COLO829 (cell line): ENCODE results near the gene NCLN.
"Not testable (repeated sequence)": the region's sequence is repeated elsewhere in the genome, so short reads cannot be mapped to it uniquely, and the experiment has no call there.

Experiments used
- DNase-seq: peaks from one replicate; pipeline ENCODE4 v3.0.0; 2012; ENCODE audit warnings: low spot score

NCLN gene

GRCh38 chr19:3154957-3155736, 30.6 kb upstream of the NCLN start:
- peak; percentile 97 for DNase-seq

DNA sequence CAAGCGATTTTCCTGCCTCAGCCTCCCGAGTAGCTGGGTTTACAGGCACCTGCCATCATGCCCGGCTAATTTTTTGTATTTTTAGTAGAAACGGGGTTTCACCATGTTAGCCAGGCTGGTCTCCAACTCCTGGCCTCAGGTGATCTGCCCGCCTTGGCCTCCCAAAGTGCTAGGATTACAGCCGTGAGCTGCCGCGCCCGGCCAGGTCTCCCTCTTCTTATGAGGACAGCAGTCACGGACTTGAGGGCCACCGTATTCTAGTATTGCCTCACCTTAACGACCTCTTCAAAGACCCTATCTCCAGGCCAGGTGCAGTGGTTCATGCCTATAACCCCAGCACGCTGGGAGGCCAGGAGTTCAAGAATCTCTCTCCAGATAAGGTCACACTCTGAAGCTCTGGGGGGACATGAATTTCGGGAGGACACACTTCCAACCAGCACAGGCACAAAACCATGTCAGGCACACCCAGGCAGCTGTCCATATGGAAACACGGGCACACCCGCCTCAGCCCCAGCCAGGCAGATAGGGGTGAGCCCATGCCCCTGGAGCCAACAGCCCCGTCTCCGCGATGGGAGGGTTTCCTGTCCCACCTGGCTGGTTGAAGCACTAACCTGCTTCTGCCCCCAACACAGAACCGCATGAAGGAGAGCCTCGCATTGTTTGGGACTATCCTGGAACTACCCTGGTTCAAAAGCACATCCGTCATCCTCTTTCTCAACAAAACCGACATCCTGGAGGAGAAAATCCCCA, 28.5 kb upstream of the NCLN start:
- DNase-seq, result no peak

- DNase-seq, result no peak
Measured at GRCh38 chr19:3159565-3159964, 26.2 kb upstream of the NCLN start.

DNA sequence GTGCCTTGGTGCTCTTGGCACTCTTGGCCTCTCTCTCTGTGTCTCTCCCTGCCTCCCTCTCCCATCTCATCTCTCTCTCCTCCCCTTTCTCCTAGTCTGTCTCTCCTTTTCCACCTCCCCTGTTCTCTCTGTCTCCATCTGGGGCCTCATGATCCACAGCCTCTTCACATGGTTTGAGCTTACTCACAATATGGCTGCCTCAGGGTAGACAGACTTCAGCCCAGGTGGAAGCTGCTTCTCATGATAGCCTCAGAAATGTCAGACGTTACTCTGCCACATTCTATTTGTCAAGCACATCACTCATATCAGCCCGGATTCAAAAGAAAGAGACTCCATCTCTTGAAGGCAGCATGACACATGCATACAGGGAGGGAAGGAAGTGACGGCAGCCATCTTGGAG, 25.5 kb upstream of the NCLN start:
- DNase-seq, result no peak

GRCh38 chr19:3161453-3161852, 24.3 kb upstream of the NCLN start:
- no peak for DNase-seq

DNA sequence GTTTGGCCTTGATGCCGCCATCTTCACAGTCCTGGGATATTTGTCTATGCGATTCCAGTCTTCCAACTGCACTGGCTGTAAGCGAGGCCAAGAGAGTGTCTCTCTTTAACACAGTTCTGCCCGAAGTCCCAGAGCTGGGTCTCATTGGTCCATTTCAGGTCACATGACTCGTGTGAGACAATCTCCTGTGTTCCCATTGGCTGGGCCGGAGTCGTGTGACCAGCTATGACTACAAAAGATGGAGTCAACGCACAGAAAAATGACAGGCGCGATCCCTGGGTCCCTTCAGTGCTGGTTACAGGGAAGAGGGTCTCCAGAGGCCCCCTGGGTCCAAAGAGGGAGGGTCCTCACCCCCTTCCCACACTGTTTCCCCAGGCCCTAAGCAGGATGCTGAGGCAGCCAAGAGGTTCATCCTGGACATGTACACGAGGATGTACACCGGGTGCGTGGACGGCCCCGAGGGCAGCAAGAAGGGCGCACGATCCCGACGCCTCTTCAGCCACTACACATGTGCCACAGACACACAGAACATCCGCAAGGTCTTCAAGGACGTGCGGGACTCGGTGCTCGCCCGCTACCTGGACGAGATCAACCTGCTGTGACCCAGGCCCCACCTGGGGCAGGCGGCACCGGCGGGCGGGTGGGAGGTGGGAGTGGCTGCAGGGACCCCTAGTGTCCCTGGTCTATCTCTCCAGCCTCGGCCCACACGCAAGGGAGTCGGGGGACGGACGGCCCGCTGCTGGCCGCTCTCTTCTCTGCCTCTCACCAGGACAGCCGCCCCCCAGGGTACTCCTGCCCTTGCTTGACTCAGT, 23.1 kb upstream of the NCLN start:
- DNase-seq, result peak; percentile 78

- DNase-seq, result peak; percentile 80
Measured at GRCh38 chr19:3163230-3163886, 22.4 kb upstream of the NCLN start.

GRCh38 chr19:3163943-3164342, 21.8 kb upstream of the NCLN start:
- DNase-seq, result no peak

DNA sequence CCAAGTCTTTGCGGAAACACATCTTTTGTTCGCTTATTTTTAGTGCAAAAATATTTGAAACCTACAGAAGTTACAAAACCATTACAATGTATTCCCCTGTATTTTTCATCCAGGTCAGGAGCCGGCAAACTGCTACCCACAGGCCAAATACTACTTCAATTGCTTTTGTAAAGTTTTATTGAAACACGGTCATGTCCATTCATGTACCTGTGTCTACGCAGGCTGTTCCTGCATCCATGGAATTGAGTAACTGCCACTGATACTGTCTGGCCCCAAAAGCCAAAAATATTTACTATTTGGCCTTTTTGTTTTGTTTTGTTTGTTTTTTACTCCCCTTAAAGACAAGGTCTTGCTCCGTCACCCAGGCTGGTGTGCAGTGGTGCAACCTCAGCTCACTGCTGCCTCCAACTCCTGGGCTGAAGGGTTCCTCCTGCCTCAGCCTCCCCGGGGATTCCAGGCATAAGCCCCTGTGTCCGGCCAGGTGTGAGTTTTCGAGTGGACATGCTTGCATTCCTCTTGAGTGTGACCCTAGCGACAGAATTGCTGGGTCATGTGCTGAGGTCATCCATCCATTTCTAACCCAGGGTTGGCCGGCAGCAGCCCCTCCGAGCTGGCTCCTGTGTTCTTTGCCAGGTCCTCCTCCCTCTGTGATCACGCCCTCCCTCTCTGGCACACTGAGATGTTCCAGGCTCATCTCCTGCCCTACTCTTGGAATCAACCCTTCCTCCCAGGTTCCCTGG, 18.0 kb upstream of the NCLN start:
- no peak for DNase-seq

GRCh38 chr19:3171894-3172672, 13.6 kb upstream of the NCLN start:
- peak; percentile 66 for DNase-seq

GRCh38 chr19:3172673-3173000, 13.1 kb upstream of the NCLN start:
- not testable (repeated sequence) for DNase-seq

DNA sequence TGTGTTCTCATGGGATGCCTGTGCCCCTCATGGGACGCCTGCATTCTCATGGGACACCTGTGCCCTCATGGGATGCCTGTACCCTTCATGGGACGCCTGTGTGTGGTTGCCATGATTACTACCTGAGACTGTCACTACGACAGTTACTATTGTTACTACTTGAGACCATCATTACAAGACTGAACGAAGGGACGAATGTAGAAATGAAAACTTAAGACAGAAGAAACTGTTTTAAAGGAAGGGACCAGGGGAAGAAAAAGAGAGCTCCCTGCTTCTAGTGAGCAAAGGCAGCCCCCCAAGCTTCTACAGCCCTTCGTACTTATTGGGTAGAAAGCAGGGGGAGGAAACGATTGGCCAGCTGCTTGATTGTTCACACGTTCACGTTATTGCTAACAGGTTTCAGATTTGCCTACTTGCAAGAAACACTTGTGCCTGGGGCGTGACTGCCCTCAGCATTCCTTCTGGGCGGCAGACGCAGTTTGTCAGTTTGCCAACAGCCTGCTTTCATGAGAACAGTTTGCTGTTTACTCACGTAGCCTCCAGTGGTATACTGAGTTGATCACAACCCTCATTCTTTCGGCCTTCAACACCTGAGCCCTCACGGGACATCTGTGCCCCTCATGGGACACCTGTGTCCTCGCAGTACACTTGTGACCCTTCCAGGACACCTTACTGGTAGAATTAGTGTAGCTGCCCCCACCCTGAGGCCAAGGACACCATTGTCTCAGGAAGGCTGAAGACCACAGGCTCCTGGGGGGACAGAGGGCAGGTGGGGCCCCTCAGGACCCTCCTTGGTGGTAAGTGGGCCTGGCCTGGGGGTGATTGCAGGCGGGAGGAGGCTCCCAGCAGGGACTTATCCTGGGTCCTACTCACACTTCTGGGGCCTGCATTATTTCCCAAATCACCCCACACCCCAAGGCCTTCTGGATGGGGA, 9.7 kb upstream of the NCLN start:
- no peak for DNase-seq

- no peak for DNase-seq
Measured at GRCh38 chr19:3176715-3177501, 8.8 kb upstream of the NCLN start.

GRCh38 chr19:3178377-3178972, 7.3 kb upstream of the NCLN start, which contains the start of gene S1PR4:
TSS of gene S1PR4 (plus strand) at chr19:3178769. CDS start at chr19:3178793, 24 bp downstream.
- DNase-seq, result no peak

DNA sequence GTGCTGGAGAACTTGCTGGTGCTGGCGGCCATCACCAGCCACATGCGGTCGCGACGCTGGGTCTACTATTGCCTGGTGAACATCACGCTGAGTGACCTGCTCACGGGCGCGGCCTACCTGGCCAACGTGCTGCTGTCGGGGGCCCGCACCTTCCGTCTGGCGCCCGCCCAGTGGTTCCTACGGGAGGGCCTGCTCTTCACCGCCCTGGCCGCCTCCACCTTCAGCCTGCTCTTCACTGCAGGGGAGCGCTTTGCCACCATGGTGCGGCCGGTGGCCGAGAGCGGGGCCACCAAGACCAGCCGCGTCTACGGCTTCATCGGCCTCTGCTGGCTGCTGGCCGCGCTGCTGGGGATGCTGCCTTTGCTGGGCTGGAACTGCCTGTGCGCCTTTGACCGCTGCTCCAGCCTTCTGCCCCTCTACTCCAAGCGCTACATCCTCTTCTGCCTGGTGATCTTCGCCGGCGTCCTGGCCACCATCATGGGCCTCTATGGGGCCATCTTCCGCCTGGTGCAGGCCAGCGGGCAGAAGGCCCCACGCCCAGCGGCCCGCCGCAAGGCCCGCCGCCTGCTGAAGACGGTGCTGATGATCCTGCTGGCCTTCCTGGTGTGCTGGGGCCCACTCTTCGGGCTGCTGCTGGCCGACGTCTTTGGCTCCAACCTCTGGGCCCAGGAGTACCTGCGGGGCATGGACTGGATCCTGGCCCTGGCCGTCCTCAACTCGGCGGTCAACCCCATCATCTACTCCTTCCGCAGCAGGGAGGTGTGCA, 6.6 kb upstream of the NCLN start:
- DNase-seq, result no peak

DNA sequence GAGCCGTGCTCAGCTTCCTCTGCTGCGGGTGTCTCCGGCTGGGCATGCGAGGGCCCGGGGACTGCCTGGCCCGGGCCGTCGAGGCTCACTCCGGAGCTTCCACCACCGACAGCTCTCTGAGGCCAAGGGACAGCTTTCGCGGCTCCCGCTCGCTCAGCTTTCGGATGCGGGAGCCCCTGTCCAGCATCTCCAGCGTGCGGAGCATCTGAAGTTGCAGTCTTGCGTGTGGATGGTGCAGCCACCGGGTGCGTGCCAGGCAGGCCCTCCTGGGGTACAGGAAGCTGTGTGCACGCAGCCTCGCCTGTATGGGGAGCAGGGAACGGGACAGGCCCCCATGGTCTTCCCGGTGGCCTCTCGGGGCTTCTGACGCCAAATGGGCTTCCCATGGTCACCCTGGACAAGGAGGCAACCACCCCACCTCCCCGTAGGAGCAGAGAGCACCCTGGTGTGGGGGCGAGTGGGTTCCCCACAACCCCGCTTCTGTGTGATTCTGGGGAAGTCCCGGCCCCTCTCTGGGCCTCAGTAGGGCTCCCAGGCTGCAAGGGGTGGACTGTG, 5.9 kb upstream of the NCLN start:
- DNase-seq, result no peak
